Coronary artery (tissue), 2 donors: ENCODE data around the gene FAM171A2.
"Not testable (repeated sequence)": the region's sequence is repeated elsewhere in the genome, so short reads cannot be mapped to it uniquely, and the experiment has no call there.

Source experiments
- DNase-seq: peaks from one replicate; pipeline ENCODE4 v3.0.0-alpha.2; 2017; ENCODE audit warnings: low spot score
- H3K27ac ChIP-seq, 2 donors: fragments of 200-600 bp; sonication (generic); one replicate each; pipeline ENCODE4 v1.5.1; 2016 to 2019
- H3K4me3 ChIP-seq: fragments of 200-600 bp; sonication (generic); 2 replicates; pipeline ENCODE4 v1.5.1; 2016; ENCODE audit warnings: mild to moderate bottlenecking, moderate library complexity
- TF ChIP-seq, protein P1 (sequence below): fragments of 200-600 bp; sonication (generic); IDR thresholded peaks from one replicate; pipeline ENCODE4 v1.5.1; 2019; ENCODE audit warnings: antibody characterized with exemption

FAM171A2 gene

DNA sequence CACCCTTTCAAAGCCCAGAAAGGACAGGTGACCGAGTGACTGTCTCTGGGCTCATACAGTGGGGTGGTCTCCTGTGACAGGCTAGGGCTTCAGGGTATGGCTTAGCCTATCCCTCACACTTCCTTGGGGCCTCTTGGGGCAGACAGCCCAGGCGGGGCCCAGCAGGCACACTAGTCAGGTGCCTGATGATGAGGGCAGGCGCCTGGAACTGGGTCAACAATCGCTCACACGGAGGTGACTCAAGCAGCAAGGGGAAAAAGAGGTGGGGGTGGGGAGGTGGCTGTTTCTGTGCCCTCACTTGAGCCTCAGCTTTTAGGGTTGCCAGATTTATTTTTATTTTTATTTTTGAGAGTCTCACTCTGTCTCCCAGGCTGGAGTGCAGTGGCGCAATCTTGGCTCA lies 25.0 kb downstream of the FAM171A2 start:
- TF ChIP-seq, protein P1, sequence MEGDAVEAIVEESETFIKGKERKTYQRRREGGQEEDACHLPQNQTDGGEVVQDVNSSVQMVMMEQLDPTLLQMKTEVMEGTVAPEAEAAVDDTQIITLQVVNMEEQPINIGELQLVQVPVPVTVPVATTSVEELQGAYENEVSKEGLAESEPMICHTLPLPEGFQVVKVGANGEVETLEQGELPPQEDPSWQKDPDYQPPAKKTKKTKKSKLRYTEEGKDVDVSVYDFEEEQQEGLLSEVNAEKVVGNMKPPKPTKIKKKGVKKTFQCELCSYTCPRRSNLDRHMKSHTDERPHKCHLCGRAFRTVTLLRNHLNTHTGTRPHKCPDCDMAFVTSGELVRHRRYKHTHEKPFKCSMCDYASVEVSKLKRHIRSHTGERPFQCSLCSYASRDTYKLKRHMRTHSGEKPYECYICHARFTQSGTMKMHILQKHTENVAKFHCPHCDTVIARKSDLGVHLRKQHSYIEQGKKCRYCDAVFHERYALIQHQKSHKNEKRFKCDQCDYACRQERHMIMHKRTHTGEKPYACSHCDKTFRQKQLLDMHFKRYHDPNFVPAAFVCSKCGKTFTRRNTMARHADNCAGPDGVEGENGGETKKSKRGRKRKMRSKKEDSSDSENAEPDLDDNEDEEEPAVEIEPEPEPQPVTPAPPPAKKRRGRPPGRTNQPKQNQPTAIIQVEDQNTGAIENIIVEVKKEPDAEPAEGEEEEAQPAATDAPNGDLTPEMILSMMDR: no peak
- Histone ChIP-seq H3K27ac (no peak overlapping the region), H3K4me3 (no peak overlapping the region)
- DNase-seq: no peak

DNA sequence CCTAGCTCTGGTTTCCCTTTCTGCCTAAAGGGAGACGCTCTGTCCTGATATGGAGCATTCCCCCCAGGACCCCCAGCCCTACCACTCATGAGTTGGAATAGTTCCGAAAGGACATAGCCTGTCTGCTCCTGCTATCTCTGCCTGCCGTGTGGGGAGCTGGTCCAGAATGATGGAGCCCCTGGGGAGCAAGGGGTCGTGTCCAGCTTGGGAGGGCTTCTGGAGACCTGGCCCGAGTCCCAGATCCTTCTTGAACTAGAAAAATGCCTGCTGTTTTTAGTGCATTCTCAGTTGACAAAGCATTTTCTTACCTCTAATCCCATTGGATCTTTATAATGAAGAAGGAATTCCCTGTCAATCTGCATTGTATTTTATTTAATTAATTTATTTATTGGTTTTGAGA lies 27.7 kb downstream of the FAM171A2 start:
- no peak for DNase-seq
- no peak overlapping the region for H3K4me3 ChIP-seq
- TF ChIP-seq, protein P1: no peak
- H3K27ac ChIP-seq: no peak overlapping the region

DNA sequence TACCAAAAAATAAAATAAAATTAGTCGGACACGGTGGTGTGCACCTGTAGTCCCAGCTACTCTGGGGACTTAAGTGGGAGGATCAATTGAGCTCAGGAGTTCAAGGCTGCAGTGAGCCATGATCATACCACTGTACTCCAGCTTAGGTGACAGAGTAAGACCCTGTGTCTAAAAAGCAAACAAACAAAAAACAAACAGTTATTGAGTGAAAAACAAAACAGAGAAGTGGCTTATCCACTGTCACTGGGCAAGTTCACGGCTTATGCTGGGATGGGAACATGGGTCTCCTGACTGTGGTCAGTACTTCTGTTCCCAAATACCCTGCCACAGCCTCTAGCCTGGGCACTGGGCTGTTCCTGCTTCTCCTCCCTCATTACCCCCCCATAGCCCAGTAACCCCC lies 28.1 kb downstream of the FAM171A2 start:
- DNase-seq: no peak
- Histone ChIP-seq H3K27ac (no peak overlapping the region), H3K4me3 (no peak overlapping the region)
- TF ChIP-seq, protein P1: no peak

DNA sequence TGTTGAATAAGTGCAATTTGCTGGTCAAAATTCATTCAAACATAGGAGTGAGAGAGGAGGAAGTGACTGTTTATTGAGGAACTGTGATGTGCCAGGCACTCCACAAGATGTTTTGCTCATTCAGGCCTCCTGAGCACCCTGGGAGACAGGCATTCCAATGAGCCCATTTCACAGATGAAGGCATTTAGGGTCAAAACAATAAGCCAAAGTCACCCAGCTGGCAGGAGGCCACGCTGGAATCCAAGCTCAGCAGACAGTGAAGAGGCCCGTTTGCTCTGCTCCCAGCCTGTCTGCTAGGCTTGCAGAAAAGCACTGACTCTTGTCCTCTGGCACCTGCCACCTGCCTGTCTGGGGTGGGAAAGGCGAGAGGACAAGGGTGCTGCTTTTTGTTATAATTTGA lies 28.9 kb downstream of the FAM171A2 start:
- H3K4me3 ChIP-seq: no peak overlapping the region
- TF ChIP-seq, protein P1: no peak
- no peak overlapping the region for H3K27ac ChIP-seq
- no peak for DNase-seq

DNA sequence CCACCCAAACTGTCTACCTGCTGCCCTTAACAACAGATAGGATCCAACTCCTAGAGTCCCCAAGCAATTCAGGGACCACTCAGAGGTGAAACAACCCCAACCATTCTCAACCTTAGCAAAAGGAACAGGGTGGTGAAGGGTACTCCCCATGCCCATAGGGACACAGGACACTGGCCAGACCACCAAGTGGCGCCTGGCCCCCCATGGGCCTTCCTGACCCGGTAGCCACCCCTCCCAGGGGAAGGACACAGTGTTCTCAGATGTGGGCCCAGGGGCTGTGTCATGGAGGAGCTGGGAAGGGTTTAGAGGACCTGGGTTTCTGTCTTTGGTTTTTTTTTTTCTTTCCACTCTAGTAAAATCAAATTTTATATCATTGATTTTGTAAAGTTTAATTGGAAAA lies 29.3 kb downstream of the FAM171A2 start:
- H3K27ac ChIP-seq: no peak overlapping the region
- H3K4me3 ChIP-seq: no peak overlapping the region
- no peak for DNase-seq
- TF ChIP-seq, protein P1: no peak

DNA sequence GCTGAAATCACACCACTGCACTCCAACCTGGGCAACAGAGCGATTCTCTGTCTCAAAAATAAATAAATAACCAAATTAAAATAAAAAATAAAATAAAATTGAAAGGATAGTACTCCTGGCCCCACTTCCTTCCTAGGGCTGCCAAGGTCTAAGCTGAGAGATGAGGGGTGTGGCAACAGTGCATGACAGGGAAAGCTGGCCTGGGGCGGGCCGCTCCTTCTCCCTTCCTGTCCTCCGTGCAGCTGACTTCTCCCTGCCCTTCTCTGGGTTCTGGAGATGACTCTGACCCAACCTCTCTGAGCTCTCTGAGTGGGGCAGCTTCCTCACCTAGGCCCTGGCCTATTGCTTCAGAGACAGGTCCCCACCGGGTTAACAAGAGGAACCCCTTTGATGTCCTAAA lies 30.3 kb downstream of the FAM171A2 start:
- Histone ChIP-seq H3K4me3 (no peak overlapping the region), H3K27ac (peak overlapping the region in 1 of 2 donors; percentile 20)
- DNase-seq: no peak
- TF ChIP-seq, protein P1: no peak

DNA sequence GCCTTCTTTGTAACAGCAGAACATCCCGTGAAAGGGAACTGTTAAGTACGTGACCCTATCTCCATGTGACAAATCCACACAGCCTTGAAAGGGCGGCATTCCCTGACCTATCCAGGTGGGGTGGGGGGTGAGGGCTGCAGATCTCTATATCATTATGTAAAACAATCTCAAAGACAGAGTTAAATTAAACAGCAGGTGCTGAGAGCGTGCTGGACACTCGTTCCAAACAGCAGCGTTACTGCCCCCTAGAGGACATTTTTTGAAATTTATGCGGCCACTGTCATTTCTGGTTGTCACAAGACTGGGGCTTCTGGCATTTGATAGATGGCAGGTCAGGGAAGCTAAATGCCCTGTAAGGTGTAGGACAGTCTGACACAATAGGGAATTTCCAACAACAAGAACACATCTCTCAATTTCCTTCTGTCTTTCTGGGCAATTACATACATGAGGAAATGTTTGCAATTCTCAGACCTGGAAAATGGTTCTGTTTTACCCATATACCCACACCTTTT lies 32.3 kb downstream of the FAM171A2 start:
- H3K27ac ChIP-seq: no peak overlapping the region
- no peak for DNase-seq
- no peak overlapping the region for H3K4me3 ChIP-seq
- TF ChIP-seq, protein P1: peak; percentile 67

DNA sequence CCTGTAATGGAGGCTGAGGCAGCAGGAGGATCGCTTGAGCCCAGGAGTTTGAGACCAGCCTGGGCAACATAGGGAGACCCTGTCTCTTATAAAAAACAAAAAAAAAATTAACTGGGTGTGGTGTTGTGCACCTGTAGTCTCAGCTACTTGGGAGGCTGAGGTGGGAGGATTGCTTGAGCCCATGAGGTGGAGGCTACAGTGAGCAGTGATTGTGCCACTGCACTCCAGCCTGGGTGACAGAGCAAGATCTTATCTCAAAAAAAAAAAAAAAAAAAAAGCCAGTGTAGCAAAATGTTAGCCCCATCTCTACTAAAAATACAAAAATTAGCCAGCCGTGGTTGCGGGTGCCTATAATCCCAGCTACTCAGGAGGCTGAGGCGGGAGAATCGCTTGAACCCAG lies 33.4 kb downstream of the FAM171A2 start:
- not testable (repeated sequence) for H3K27ac ChIP-seq, DNase-seq, H3K4me3 ChIP-seq

DNA sequence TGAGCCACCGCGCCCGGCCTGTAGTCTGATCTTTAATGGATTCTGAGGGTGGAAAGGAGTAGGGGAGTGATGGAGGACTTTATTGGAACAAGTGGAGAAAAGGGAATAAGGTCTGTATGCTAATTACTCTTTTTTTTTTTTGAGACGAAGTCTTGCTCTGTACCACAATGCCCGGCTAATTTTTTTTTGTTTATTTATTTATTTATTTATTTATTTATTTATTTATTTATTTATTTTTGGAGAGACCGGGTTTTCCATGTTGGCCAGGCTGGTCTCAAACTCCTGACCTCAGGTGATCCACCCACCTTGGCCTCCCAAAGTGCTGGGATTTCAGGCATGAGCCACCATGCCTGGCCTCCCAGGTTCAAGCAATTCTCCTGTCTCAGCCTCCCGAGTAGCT lies 34.1 kb downstream of the FAM171A2 start:
- not testable (repeated sequence) for DNase-seq, H3K27ac ChIP-seq, H3K4me3 ChIP-seq
